Peyer's patch (tissue), 4 donors: ENCODE data around the gene DUSP28. TPM values are rescaled to one million over a fixed set of nuclear protein-coding genes. Genes with fewer than 3 reads are reported as not detected.
A peak's percentile ranks its signal among the peaks of the same experiment; 100 is the strongest.

ENCODE experiments used
- DNase-seq, 3 donors: peaks; one replicate each; pipeline ENCODE4 v3.0.0-alpha.2; 2017 to 2019
- H3K27ac ChIP-seq, 4 donors: fragments of 200-600 bp; sonication (generic); one replicate each; pipeline ENCODE4 v1.5.1; 2016 to 2019
- H3K27me3 ChIP-seq, 2 donors: fragments of 200-600 bp; sonication (generic); one replicate each; pipeline ENCODE4 v1.5.1; 2019
- H3K36me3 ChIP-seq, 3 donors: fragments of 200-600 bp; sonication (generic); one replicate each; pipeline ENCODE4 v1.5.1; 2016 to 2019
- H3K4me1 ChIP-seq, 4 donors: fragments of 200-600 bp; sonication (generic); one replicate each; pipeline ENCODE4 v1.5.1; 2016 to 2019
- H3K4me3 ChIP-seq, 4 donors: fragments of 200-600 bp; sonication (generic); 1 replicate in 3 of 4; 2 replicates in 1 of 4; pipeline ENCODE4 v1.5.1; 2016 to 2019; ENCODE audit warnings: mild to moderate bottlenecking in 1 of 4
- H3K9me3 ChIP-seq, 4 donors: fragments of 200-600 bp; sonication (generic); one replicate each; pipeline ENCODE4 v1.5.1; 2016 to 2019; ENCODE audit warnings: mild to moderate bottlenecking in 1 of 4
- POLR2A ChIP-seq, 2 donors: fragments of 450-650 bp; IDR thresholded peaks; one replicate each; pipeline ENCODE4 v1.5.1; 2017; ENCODE audit warnings: antibody characterized with exemption in 2 of 2, mild to moderate bottlenecking in 2 of 2, moderate library complexity in 2 of 2
- total RNA-seq, 4 donors: library from RNA; depleted of rRNA; stranded (reverse); fragments of >200 nt; gene quantifications; one replicate each; pipeline ENCODE4 v1.1.0, GENCODE V29; 2016
- TF ChIP-seq, protein P1 (sequence below), 6 experiments: fragments of 450-650 bp in 4 of 6; fragments of 200-600 bp in 2 of 6; sonication (generic) in 1 of 6; IDR thresholded peaks; one replicate each; pipeline ENCODE4 v1.5.1; 2017 to 2019; ENCODE audit warnings: antibody characterized with exemption in 6 of 6, mild to moderate bottlenecking in 3 of 6, moderate library complexity in 1 of 6

The DUSP28 gene
- total RNA-seq, 4 donors from 2014 or later = 4.2 to 10.1 (median 7.1) TPM

DNA sequence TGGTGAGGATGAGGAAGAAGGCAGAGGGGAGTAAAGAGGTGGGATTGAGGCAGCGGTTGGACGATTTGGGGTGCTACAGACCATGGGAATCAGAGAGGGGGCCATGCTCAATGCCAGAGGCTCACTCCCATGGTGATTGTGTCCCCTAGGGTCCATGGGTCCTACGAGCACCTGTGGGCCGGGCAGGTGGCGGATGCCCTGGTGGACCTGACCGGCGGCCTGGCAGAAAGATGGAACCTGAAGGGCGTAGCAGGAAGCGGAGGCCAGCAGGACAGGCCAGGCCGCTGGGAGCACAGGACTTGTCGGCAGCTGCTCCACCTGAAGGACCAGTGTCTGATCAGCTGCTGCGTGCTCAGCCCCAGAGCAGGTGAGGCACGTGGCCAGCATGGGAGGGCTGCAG, 31.6 kb downstream of the DUSP28 start:
- H3K36me3 ChIP-seq = peaks cover 0 to 57% (median 0%) of the 10 kb centered on the region in 3 donors
- H3K9me3 ChIP-seq = no peaks in the 10 kb centered on the region
- no peak overlapping the region for H3K4me3 ChIP-seq
- peaks cover 6 to 14% (median 9%) of the 10 kb centered on the region in 4 donors for H3K4me1 ChIP-seq
- no peak for TF ChIP-seq POLR2A (IDR thresholded peaks at IDR 0.05)
- TF ChIP-seq, protein P1, sequence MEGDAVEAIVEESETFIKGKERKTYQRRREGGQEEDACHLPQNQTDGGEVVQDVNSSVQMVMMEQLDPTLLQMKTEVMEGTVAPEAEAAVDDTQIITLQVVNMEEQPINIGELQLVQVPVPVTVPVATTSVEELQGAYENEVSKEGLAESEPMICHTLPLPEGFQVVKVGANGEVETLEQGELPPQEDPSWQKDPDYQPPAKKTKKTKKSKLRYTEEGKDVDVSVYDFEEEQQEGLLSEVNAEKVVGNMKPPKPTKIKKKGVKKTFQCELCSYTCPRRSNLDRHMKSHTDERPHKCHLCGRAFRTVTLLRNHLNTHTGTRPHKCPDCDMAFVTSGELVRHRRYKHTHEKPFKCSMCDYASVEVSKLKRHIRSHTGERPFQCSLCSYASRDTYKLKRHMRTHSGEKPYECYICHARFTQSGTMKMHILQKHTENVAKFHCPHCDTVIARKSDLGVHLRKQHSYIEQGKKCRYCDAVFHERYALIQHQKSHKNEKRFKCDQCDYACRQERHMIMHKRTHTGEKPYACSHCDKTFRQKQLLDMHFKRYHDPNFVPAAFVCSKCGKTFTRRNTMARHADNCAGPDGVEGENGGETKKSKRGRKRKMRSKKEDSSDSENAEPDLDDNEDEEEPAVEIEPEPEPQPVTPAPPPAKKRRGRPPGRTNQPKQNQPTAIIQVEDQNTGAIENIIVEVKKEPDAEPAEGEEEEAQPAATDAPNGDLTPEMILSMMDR (IDR thresholded peaks at IDR 0.05) = no peak
- H3K27me3 ChIP-seq = no peaks in the 10 kb centered on the region
- H3K27ac ChIP-seq = no peak overlapping the region
- peak in 1 of 3 donors; percentile 31 for DNase-seq

DNA sequence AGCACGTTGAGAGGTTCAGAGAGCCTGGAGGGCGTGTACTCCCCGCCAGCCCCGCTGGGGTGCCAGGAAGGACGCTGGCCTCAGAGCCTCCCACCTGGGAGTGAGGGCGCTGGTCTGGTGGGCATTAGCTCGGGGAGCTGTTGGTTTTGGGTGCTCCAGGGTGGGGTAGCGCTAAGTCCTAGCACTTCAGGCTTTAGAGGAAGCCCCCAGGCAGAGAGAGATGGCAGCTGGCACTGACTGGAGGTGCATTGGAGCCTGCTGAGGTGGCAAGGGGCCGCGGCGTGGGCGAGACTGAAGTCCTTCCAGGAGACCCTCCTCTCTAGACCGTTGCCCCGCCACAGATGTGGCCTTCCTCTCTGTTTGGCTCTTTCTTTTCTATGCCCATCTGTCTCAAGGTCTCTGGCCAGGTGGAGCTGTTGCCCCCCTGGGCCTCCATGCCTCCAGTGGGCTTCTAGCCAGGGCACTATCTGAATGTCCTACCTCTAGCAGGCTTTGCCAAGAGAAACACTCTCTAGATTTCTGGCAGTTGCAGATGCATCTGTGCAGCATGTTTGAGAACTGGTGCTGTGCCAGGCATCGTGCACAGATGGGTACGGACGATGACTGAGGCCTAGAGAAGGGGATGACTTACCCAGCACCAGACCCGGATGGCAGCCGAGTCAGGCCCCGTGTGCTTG, 33.0 kb downstream of the DUSP28 start:
- Histone ChIP-seq H3K4me1 (peaks cover 0 to 4% (median 0%) of the 10 kb centered on the region in 4 donors), H3K27ac (no peak overlapping the region), H3K4me3 (no peak overlapping the region), H3K36me3 (peaks cover 0 to 66% (median 0%) of the 10 kb centered on the region in 3 donors), H3K9me3 (no peaks in the 10 kb centered on the region), H3K27me3 (no peaks in the 10 kb centered on the region)
- TF ChIP-seq, protein P1 (IDR thresholded peaks at IDR 0.05) = no peak
- TF ChIP-seq POLR2A (IDR thresholded peaks at IDR 0.05) = no peak
- peak in 1 of 3 donors; percentile 25 for DNase-seq

DNA sequence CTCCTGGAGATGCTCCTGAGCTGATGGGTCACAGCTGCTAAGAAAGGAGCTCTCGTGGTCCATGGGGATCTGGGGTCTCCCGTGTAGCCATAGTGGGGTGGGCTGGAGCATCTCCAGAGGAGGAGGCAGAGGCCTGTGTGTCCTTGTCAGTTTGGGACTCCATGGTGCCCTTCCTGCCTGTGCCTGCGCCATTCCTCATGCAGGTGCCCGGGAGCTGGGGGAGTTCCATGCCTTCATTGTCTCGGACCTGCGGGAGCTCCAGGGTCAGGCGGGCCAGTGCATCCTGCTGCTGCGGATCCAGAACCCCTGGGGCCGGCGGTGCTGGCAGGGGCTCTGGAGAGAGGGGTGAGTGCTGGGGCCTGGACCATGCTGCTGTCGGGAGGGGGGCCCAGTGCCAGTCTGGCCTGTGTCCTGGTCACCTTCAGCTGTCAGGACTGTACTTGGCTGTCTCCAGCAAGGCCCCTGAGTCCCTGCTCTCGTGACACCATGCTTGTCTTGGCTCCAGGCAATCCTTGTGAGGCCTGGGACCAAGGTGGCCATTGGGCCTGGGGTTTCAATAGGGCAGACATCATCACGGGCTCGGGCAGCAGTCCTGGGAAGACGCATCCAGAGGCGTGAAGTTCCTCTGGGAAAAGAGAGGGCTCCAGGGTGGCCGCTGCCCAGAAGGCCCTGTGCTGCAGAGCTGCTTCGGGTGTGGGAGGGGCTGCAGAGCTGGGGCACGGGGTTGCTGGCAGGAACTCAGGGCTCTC, 33.7 kb downstream of the DUSP28 start:
- Histone ChIP-seq H3K27me3 (no peaks in the 10 kb centered on the region), H3K36me3 (peaks cover 0 to 73% (median 0%) of the 10 kb centered on the region in 3 donors), H3K4me1 (no peaks in the 10 kb centered on the region), H3K4me3 (no peak overlapping the region), H3K27ac (no peak overlapping the region), H3K9me3 (no peaks in the 10 kb centered on the region)
- no peak for TF ChIP-seq POLR2A (IDR thresholded peaks at IDR 0.05)
- TF ChIP-seq, protein P1 (IDR thresholded peaks at IDR 0.05) = no peak
- DNase-seq = peak in 2 of 3 donors; percentile 37 to 42

DNA sequence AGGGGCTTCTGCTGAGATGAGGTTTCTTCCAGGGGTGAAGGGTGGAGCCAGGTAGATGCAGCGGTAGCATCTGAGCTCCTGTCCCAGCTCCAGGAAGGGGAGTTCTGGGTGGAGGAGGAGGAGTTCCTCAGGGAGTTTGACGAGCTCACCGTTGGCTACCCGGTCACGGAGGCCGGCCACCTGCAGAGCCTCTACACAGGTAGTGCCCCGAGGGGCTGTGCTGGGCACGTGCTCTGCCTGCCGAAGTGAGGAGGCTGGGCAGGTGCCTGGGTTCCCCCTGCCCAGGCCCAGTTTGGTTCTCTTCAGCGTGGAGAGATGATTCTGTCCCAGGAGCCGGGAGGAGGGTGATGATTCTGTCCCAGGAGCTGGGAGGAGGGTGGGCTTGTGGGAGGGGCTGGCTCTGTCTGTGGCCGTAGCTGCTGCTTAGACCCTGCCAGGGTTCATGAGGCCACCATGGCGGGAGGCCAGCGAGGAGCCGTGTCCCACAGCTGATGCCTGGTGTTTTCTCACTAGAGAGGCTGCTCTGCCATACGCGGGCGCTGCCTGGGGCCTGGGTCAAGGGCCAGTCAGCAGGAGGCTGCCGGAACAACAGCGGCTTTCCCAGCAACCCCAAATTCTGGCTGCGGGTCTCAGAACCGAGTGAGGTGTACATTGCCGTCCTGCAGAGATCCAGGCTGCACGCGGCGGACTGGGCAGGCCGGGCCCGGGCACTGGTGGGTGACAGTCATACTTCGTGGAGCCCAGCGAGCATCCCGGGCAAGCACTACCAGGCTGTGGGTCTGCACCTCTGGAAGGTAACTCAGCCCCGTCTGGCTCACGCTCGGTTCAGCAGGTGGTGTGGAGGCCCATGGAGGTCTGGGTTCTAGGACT, 34.6 kb downstream of the DUSP28 start:
- Histone ChIP-seq H3K27me3 (no peaks in the 10 kb centered on the region), H3K27ac (no peak overlapping the region), H3K36me3 (peaks cover 0 to 75% (median 0%) of the 10 kb centered on the region in 3 donors), H3K9me3 (no peaks in the 10 kb centered on the region), H3K4me3 (no peak overlapping the region), H3K4me1 (no peaks in the 10 kb centered on the region)
- no peak for TF ChIP-seq POLR2A (IDR thresholded peaks at IDR 0.05)
- TF ChIP-seq, protein P1 (IDR thresholded peaks at IDR 0.05) = no peak
- DNase-seq = peak in 2 of 3 donors; percentile 43 to 45

DNA sequence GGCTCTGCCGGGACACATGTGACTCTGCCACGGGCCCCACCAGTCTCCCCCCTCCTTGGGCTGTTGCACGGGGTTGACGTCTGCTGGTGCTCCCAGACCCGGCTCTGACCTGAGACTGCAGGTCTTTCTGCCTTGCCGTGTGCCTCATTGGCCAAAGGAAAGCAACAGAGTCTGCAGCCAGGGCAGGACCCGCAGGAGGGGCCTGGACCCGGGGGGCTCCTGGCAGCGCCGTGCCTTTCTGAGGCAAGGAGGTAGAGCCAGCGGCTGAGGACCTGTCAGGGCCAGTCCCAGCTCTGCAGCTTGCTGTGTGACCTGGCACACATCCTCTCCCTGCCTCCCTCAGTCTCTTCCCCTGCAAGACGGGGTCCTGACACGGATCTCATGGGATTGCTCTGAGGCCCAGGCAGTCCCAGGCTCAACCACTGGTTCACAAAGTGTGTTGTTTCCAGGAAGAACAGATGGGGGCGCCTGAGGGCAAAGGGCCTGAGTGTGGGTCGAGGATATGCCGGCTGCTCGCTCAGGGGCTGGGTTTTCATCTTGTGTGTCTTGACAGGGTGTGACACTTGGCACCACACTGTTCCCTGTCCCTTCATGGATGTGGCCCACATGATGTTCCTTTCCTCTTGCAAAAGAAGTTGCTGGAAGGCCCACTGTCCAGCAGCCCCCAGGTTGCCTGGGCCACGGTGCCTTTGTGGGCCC, 35.4 kb downstream of the DUSP28 start:
- TF ChIP-seq POLR2A (IDR thresholded peaks at IDR 0.05) = no peak
- TF ChIP-seq, protein P1 (IDR thresholded peaks at IDR 0.05) = peak in 4 of 6 experiments; percentile 6 to 41 (median 31)
- Histone ChIP-seq H3K27me3 (no peaks in the 10 kb centered on the region), H3K36me3 (peaks cover 0 to 67% (median 0%) of the 10 kb centered on the region in 3 donors), H3K4me3 (no peak overlapping the region), H3K4me1 (no peaks in the 10 kb centered on the region), H3K27ac (no peak overlapping the region), H3K9me3 (no peaks in the 10 kb centered on the region)
- DNase-seq = peak in 2 of 3 donors; percentile 51 to 53
